ENCODE results near the gene AFAP1. TPM values are rescaled to one million over a fixed set of nuclear protein-coding genes. Genes with fewer than 3 reads are reported as not detected.
A peak's percentile ranks its signal among the peaks of the same experiment; 100 is the strongest.

The AFAP1 gene
- total and polyA plus RNA-seq, 8 donors: 3.2 to 15.9 (median 6.3) TPM

GRCh38 chr4:7960790-7961655 is 21.4 kb upstream of the AFAP1 start:
- WGBS, 2 donors: 59 to 60% methylated on average over 19 of the region's 19 CpGs
- ATAC-seq (peak; percentile 49 to 70 (median 58)), DNase-seq (peak in 3 of 6 donors; percentile 25 to 47 (median 37)), FAIRE-seq (no peak)
- Histone ChIP-seq H3K4me1 (no peaks in the 10 kb centered on the region), H3K27ac (peak overlapping the region; percentile 31 to 76 (median 61)), H3K4me3 (no peak overlapping the region), H3K9me3 (no peaks in the 10 kb centered on the region), H3K36me3 (no peaks in the 10 kb centered on the region), H3K27me3 (no peaks in the 10 kb centered on the region)
- intact Hi-C loops (cut with DNase I): no loop called here
- TF ChIP-seq CTCF (IDR thresholded peaks at IDR 0.05): no peak

- ATAC-seq (peak in 3 of 4 donors; percentile 7 to 37 (median 17)), FAIRE-seq (no peak), DNase-seq (no peak)
- WGBS, 2 donors: 80 to 83% methylated on average over 11 of the region's 11 CpGs
- Histone ChIP-seq H3K4me1 (no peaks in the 10 kb centered on the region), H3K36me3 (no peaks in the 10 kb centered on the region), H3K4me3 (no peak overlapping the region), H3K27ac (peak overlapping the region; percentile 5 to 76 (median 45)), H3K9me3 (no peaks in the 10 kb centered on the region), H3K27me3 (no peaks in the 10 kb centered on the region)
- TF ChIP-seq CTCF (IDR thresholded peaks at IDR 0.05): no peak
- intact Hi-C loops (cut with DNase I): no loop called here
Measured at GRCh38 chr4:7960017-7960789, 20.5 kb upstream of the AFAP1 start.

- no peaks in the 10 kb centered on the region for H3K4me1 ChIP-seq
- TF ChIP-seq CTCF (IDR thresholded peaks at IDR 0.05): no peak
- 84 to 88% methylated on average over 7 of the region's 7 CpGs for WGBS, 2 donors
- ATAC-seq (no peak), DNase-seq (no peak), FAIRE-seq (no peak)
- no peaks in the 10 kb centered on the region for H3K36me3 ChIP-seq
- no peak overlapping the region for H3K27ac ChIP-seq
- intact Hi-C loops (cut with DNase I): no loop called here
- no peaks in the 10 kb centered on the region for H3K27me3 ChIP-seq
- H3K9me3 ChIP-seq: no peaks in the 10 kb centered on the region
- no peak overlapping the region for H3K4me3 ChIP-seq
Measured at GRCh38 chr4:7959078-7959477, 19.4 kb upstream of the AFAP1 start.

- 61 to 63% methylated on average over 11 of the region's 11 CpGs for WGBS, 2 donors
- ATAC-seq (no peak), DNase-seq (no peak), FAIRE-seq (no peak)
- no peaks in the 10 kb centered on the region for H3K27me3 ChIP-seq
- H3K9me3 ChIP-seq: no peaks in the 10 kb centered on the region
- H3K4me3 ChIP-seq: no peak overlapping the region
- TF ChIP-seq CTCF (IDR thresholded peaks at IDR 0.05): no peak
- H3K36me3 ChIP-seq: no peaks in the 10 kb centered on the region
- no peaks in the 10 kb centered on the region for H3K4me1 ChIP-seq
- H3K27ac ChIP-seq: peak overlapping the region in 2 of 4 donors; percentile 34 to 55
- intact Hi-C loops (cut with DNase I): no loop called here
Measured at GRCh38 chr4:7956934-7957656, 17.4 kb upstream of the AFAP1 start.
